HG03095 (cell line): ENCODE data around the gene RABIF.
"Not testable (repeated sequence)": the region's sequence is repeated elsewhere in the genome, so short reads cannot be mapped to it uniquely, and the experiment has no call there.

Experiments used
- ATAC-seq: cut with Tn5 transposase; IDR thresholded peaks from one replicate; pipeline ENCODE4 v1.9.1; 2021; ENCODE audit warnings: moderate library complexity; ENCODE audit not compliant: unreplicated experiment

RABIF gene

GRCh38 chr1:202888531-202889360, at the start of gene RABIF:
Gene RABIF, minus strand, starts transcription at chr1:202889149. Its CDS starts 51 bp downstream, at chr1:202889098.
- peak; percentile 83 for ATAC-seq

DNA sequence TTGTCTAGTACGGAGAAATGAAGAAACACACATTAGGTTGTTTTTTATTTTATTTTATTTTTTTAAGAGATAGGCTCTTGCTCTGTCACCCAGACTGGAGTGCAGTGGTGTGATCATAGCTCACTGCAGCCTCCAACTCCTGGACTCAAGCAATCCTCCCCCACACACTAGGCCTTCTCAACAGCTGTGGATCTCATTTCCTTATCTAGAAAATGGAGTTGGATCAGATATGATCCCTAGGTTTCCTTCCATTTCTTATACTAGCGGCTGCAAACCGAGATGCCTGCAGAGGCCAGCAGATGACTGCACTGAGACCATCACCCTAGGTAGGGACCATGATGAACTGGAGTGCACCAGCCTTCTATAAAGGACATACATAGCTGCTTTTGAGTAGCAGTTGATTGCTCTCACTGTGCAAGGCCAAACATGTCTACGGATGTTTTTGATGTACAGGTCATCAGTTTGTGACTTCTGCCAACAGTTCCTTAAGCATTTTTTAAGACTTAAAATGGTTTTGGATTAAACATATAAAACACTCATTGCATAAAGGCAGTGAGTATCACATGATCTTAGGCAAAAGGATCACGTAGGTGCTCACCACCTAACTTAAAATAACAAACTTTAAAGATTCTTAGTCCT, 49.5 kb upstream of the RABIF start:
- ATAC-seq, result no peak

DNA sequence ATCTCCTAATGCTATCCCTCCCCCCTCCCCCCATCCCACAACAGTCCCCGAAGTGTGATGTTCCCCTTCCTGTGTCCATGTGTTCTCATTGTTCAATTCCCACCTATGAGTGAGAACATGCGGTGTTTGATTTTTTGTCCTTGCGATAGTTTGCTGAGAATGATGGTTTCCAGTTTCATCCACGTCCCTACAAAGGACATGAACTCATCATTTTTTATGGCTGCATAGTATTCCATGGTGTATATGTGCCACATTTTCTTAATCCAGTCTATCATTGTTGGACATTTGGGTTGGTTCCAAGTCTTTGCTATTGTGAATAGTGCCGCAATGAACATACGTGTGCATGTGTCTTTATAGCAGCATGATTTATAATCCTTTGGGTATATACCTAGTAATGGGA, 47.5 kb upstream of the RABIF start:
- ATAC-seq, result not testable (repeated sequence)

GRCh38 chr1:202935844-202936243, 46.9 kb upstream of the RABIF start:
- ATAC-seq, result no peak

DNA sequence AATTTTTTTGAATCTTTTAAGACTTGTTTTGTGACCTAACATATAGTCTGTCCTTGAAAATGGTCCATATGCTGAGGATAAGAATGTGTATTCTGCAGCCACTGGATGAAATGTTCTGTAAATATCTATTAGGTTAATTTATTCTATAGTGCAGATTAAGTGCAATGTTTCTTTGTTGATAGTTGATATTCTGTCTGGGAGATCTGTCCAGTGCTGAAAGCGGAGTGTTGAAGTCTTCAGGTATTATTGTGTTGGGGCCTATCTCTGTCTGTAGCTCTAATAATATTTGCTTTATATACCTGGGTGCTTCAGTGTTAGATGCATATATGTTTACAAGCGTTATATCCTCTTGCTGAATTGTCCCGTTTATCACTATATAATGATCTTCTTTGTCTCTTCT, 45.8 kb upstream of the RABIF start:
- no peak for ATAC-seq

DNA sequence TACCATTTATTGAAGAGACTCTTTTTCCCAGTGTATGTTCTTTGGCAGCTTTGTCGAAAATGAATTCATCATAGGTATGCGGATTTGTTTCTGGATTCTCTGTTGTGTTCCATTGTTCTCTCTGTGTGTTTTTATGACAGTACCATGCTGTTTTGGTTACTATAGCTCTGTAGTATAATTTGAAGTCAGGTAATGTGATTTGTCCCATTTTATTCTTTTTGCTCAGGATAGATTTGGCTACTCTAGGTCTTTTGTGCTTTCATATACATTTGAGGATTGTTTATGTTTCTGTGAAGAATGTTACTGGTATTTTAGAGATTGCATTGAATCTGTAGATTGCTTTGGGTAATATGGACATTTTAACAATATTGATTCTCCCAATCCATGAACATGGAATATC, 43.5 kb upstream of the RABIF start:
- no peak for ATAC-seq

GRCh38 chr1:202926581-202927491, 37.9 kb upstream of the RABIF start, which contains the start of gene KLHL12:
Gene KLHL12, minus strand, starts transcription at chr1:202927234. Its CDS starts 2,072 bp downstream, at chr1:202925162.
- ATAC-seq, result peak; percentile 88

GRCh38 chr1:202923533-202923932, 34.6 kb upstream of the RABIF start:
- ATAC-seq, result no peak

- no peak for ATAC-seq
These were observed 30.7 kb upstream of the RABIF start for GRCh38 chr1:202919615-202920014.

- ATAC-seq, result no peak
These were observed 26.2 kb upstream of the RABIF start for GRCh38 chr1:202915146-202915545.

GRCh38 chr1:202912476-202912875, 23.5 kb upstream of the RABIF start:
- ATAC-seq, result not testable (repeated sequence)

GRCh38 chr1:202909494-202909893, 20.5 kb upstream of the RABIF start:
- ATAC-seq, result no peak

- ATAC-seq, result no peak
These were observed 20.0 kb upstream of the RABIF start for GRCh38 chr1:202908998-202909397.

GRCh38 chr1:202905331-202905730, 16.4 kb upstream of the RABIF start:
- no peak for ATAC-seq

- not testable (repeated sequence) for ATAC-seq
These were observed 14.9 kb upstream of the RABIF start for GRCh38 chr1:202903808-202904207.

- ATAC-seq, result no peak
These were observed 12.6 kb upstream of the RABIF start for GRCh38 chr1:202901555-202901954.

DNA sequence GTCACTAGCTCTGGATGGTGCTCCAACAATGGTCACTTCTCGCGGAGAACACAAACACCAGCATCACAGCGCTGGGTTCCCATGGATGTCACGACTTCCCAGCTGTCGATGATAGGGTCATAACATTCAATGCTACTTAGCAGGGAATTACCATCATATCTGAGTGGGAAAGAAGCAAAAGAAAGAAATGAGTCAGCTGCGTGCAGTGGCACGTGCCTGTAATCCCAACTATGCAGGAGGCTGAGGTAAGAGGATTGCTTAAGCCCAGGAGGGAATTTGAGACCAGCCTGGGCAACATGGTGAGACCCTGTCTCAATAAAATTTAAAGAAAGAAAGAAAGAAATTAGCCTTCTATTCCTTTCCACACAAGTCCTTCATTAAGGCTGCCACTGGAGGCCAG, 3.6 kb upstream of the RABIF start:
- ATAC-seq, result no peak

DNA sequence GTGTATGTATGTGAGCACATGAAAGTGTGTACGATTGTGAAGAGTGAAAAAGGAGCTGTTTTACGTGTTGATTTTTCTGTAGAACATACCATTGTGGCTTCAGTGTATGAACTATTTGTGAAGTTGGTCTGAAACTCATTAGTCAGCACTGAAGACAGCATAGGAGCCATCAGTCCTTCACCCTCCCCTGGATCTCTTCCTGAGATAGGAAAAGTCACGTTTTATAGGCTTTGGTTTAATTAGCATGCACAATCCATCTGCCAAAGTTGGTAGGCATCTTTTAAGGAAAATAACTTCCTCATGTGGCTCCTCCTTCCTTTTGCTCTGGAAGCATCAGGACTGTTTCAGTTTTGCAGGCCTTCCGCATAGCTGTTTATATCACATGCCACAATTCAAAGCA, 1.4 kb upstream of the RABIF start:
- no peak for ATAC-seq

DNA sequence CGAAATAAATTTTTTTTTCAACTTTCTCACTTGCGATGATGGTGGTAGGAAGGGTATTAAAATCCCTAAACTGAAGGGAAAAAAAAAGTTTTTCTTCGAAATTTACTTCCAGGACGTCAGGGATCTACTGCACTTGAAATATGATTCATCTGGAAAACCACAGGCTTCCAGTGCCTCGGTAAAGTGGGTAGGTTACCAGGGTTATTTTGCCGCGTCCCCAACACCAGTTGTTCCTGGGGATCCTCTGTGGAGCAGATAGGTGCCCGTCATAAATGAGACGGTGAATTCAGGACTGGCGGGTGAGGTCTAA, 773 bp downstream of the RABIF start:
- ATAC-seq, result no peak

- no peak for ATAC-seq
These were observed 7.9 kb downstream of the RABIF start for GRCh38 chr1:202880961-202881460.

GRCh38 chr1:202880062-202880461, 8.9 kb downstream of the RABIF start:
- no peak for ATAC-seq
